IMR-90 (cell line): Measurements from ENCODE around the gene TNNI3K. TPM values are rescaled to one million over a fixed set of nuclear protein-coding genes. Genes with fewer than 3 reads are reported as not detected.

ENCODE experiments used
- ATAC-seq: fragments of 200-7000 bp; cut with Tn5 transposase; 2 replicates; pipeline ENCODE4 v1.9.1; 2020; ENCODE audit warnings: low read depth, mild to moderate bottlenecking, moderate library complexity
- BruUV-seq: library from RNA; stranded (reverse); fragments of 400-500 nt; replicated peaks from 2 replicates; lab custom pipeline; 2021; lab: Mats Ljungman, UMichigan
- CTCF ChIA-PET: fragments of 300-600 bp; formaldehyde crosslinking; extraction: SDS; loops from one replicate; lab custom pipeline; 2021; ENCODE audit warnings: antibody characterized with exemption; lab: Yijun Ruan, JAX
- POLR2A ChIA-PET: fragments of 300-600 bp; sonication (Branson Sonifier 250); formaldehyde crosslinking; loops from one replicate; lab custom pipeline; 2022; ENCODE audit warnings: antibody characterized with exemption; ENCODE audit not compliant: unreplicated experiment; lab: Charles Lee
- DNase-seq: peaks from one replicate; pipeline ENCODE4 v3.0.0; 2013
- H2AFZ ChIP-seq: replicated peaks from 2 replicates; pipeline ENCODE3; 2013; ENCODE audit warnings: low read length, mild to moderate bottlenecking; ENCODE audit not compliant: poor library complexity
- H2AK5ac ChIP-seq: 2 replicates; pipeline ENCODE4 v1.6.1; 2013; ENCODE audit warnings: low read depth, low read length, inconsistent platforms
- H2AK9ac ChIP-seq: replicated peaks from 2 replicates; pipeline ENCODE3; 2013; ENCODE audit warnings: mild to moderate bottlenecking, low read depth, low read length, moderate library complexity; ENCODE audit not compliant: poor library complexity
- H2BK120ac ChIP-seq: 2 replicates; pipeline ENCODE4 v1.6.1; 2013; ENCODE audit warnings: low read depth, low read length, inconsistent platforms
- H2BK15ac ChIP-seq: 3 replicates; pipeline ENCODE4 v1.6.1; 2013; ENCODE audit warnings: low read depth, low read length, inconsistent platforms
- H2BK20ac ChIP-seq: 2 replicates; pipeline ENCODE4 v1.6.1; 2013; ENCODE audit warnings: low read depth, mild to moderate bottlenecking, inconsistent platforms, low read length, moderate library complexity
- H2BK5ac ChIP-seq: 2 replicates; pipeline ENCODE4 v1.6.1; 2013; ENCODE audit warnings: mild to moderate bottlenecking, low read depth, low read length, inconsistent platforms; ENCODE audit not compliant: poor library complexity, severe bottlenecking
- H3K14ac ChIP-seq: replicated peaks from 2 replicates; pipeline ENCODE4 v1.6.1; 2013; ENCODE audit warnings: low read depth, low read length, inconsistent platforms
- H3K18ac ChIP-seq: 2 replicates; pipeline ENCODE4 v1.6.1; 2013; ENCODE audit warnings: low read depth, low read length, control low read depth
- H3K23ac ChIP-seq: 2 replicates; pipeline ENCODE4 v1.6.1; 2013; ENCODE audit warnings: low read depth, low read length, inconsistent platforms
- H3K27ac ChIP-seq: 2 replicates; pipeline ENCODE4 v1.5.1; 2013; ENCODE audit warnings: mild to moderate bottlenecking, control low read depth, low read length; ENCODE audit not compliant: insufficient read depth
- H3K27me3 ChIP-seq: 2 replicates; pipeline ENCODE4 v1.6.1; 2013; ENCODE audit warnings: low read length; ENCODE audit not compliant: control insufficient read depth, insufficient read depth
- H3K36me3 ChIP-seq: 2 replicates; pipeline ENCODE4 v1.6.1; 2013; ENCODE audit warnings: low read length, mixed read lengths; ENCODE audit not compliant: control insufficient read depth, insufficient read depth
- H3K4ac ChIP-seq: 2 replicates; pipeline ENCODE4 v1.6.1; 2013; ENCODE audit warnings: low read depth, low read length, inconsistent platforms
- H3K4me1 ChIP-seq: 2 replicates; pipeline ENCODE4 v1.6.1; 2013; ENCODE audit warnings: low read length, mixed read lengths; ENCODE audit not compliant: control insufficient read depth, insufficient read depth
- H3K4me2 ChIP-seq: 2 replicates; pipeline ENCODE4 v1.6.1; 2013; ENCODE audit warnings: low read depth, mild to moderate bottlenecking, control low read depth, low read length, moderate library complexity
- H3K4me3 ChIP-seq: 2 replicates; pipeline ENCODE4 v1.5.1; 2013; ENCODE audit warnings: low read depth, mild to moderate bottlenecking, control low read depth, low read length, moderate library complexity; ENCODE audit not compliant: insufficient read depth
- H3K56ac ChIP-seq: 2 replicates; pipeline ENCODE4 v1.6.1; 2013; ENCODE audit warnings: low read length, inconsistent platforms; ENCODE audit not compliant: insufficient read depth; ENCODE audit errors: extremely low read depth
- H3K79me1 ChIP-seq, 2 experiments: 2 replicates each; pipeline ENCODE4 v1.6.1; 2013; ENCODE audit warnings: low read length in 2 of 2, inconsistent platforms in 1 of 2, low read depth in 1 of 2
- H3K9ac ChIP-seq: 2 replicates; pipeline ENCODE4 v1.6.1; 2013; ENCODE audit warnings: low read depth, low read length, control low read depth
- H3K9me1 ChIP-seq: 2 replicates; pipeline ENCODE4 v1.6.1; 2013; ENCODE audit warnings: low read length, inconsistent platforms; ENCODE audit not compliant: insufficient read depth
- H3K9me3 ChIP-seq: 2 replicates; pipeline ENCODE4 v1.6.1; 2013; ENCODE audit warnings: low read length; ENCODE audit not compliant: control insufficient read depth, insufficient read depth
- H4K20me1 ChIP-seq: 2 replicates; pipeline ENCODE4 v1.6.1; 2013; ENCODE audit warnings: low read length, inconsistent platforms; ENCODE audit not compliant: insufficient read depth
- H4K5ac ChIP-seq: 2 replicates; pipeline ENCODE4 v1.6.1; 2013; ENCODE audit warnings: mild to moderate bottlenecking, low read depth, low read length, control low read depth
- H4K8ac ChIP-seq, 2 experiments: 2 replicates each; pipeline ENCODE4 v1.6.1; 2013; ENCODE audit warnings: low read depth in 2 of 2, low read length in 2 of 2, control low read depth in 1 of 2, inconsistent platforms in 1 of 2
- H4K91ac ChIP-seq: 2 replicates; pipeline ENCODE4 v1.6.1; 2013; ENCODE audit warnings: low read depth, low read length, inconsistent platforms; ENCODE audit not compliant: insufficient read depth
- CEBPB ChIP-seq: IDR thresholded peaks from 2 replicates; pipeline ENCODE4 v1.6.1; 2012; ENCODE audit warnings: low read depth, low read length, improper control_type of control experiment
- FOS ChIP-seq: fragments of 150-350 bp; IDR thresholded peaks from 2 replicates; pipeline ENCODE4 v1.6.1; 2016; ENCODE audit warnings: low read depth, low read length
- MAZ ChIP-seq: IDR thresholded peaks from 2 replicates; pipeline ENCODE4 v1.6.1; 2012; ENCODE audit warnings: low read depth, mild to moderate bottlenecking, low read length, improper control_type of control experiment, moderate library complexity, borderline replicate concordance
- NFE2L2 ChIP-seq: fragments of 150-350 bp; IDR thresholded peaks from 2 replicates; pipeline ENCODE4 v1.6.1; 2016; ENCODE audit warnings: low read depth, mild to moderate bottlenecking, low read length
- POLR2A ChIP-seq: IDR thresholded peaks from 2 replicates; pipeline ENCODE4 v1.6.1; 2012; ENCODE audit warnings: mild to moderate bottlenecking, low read depth, low read length
- RCOR1 ChIP-seq: IDR thresholded peaks from 2 replicates; pipeline ENCODE4 v1.6.1; 2012; ENCODE audit warnings: mild to moderate bottlenecking, low read length, improper control_type of control experiment; ENCODE audit not compliant: insufficient replicate concordance
- USF2 ChIP-seq: fragments of 150-350 bp; IDR thresholded peaks from 2 replicates; pipeline ENCODE4 v1.6.1; 2017; ENCODE audit warnings: mild to moderate bottlenecking, antibody characterized with exemption, low read length, low read depth
- WGBS, 2 experiments: methylation state at CpG; one replicate each; pipeline versions ENCODE4 v1.1.5 to v1.1.7; 2013; ENCODE audit warnings: missing lambda C conversion rate in 2 of 2; ENCODE audit not compliant: insufficient read length in 1 of 2; ENCODE audit errors: extremely low coverage in 2 of 2; 5-methylcytosine and 5-hydroxymethylcytosine counted together
- dilution Hi-C: fragments of 300-500 bp; cut with HindIII; formaldehyde crosslinking; loops from one replicate; pipeline ENCODE4 v1.14.3; 2018; ENCODE audit warnings: low sequenced_read_pairs; ENCODE audit not compliant: unreplicated experiment
- in situ Hi-C: fragments of 300-500 bp; cut with MboI; formaldehyde crosslinking; loops from 3 replicates; pipeline ENCODE4 v1.14.3; 2019; ENCODE audit warnings: low sequenced_read_pairs, inconsistent platforms, mixed read lengths
- intact Hi-C: fragments of 100-400 bp; cut with micrococcal nuclease; formaldehyde crosslinking; loops from 2 replicates; pipeline ENCODE4 v1.10.0; 2022
- polyA plus RNA-seq, 3 experiments: library from polyadenylated mRNA; depleted of rRNA; stranded (reverse); fragments of >200 nt; gene quantifications; 2 replicates each; pipeline ENCODE4 v1.2.3, GENCODE V29; 2012; ENCODE audit warnings: low replicate concordance in 1 of 3
- total RNA-seq: library from RNA; depleted of rRNA; stranded (reverse); fragments of >200 nt; gene quantifications from 2 replicates; pipeline ENCODE4 v1.2.3, GENCODE V29; 2012

Gene TNNI3K
- total and polyA plus RNA-seq, 2 of the 4 experiments (the other 2 are of a cell fraction), result 0.90 to 1.3 TPM

- in situ Hi-C loops, result no loop called here
- dilution Hi-C loops, result no loop called here
- Histone ChIP-seq H3K4me2 (no peak overlapping the region), H2AK5ac (peak overlapping the region; percentile 32; the same call in 1 of the 2 replicates), H3K18ac (peak overlapping the region; percentile 4; the same call in 1 of the 2 replicates), H4K8ac (peak overlapping the region in 1 of 2 experiments; percentile 39; a peak in 1 of 4 replicates), H3K79me1 (no peaks in the 10 kb centered on the region), H4K5ac (no peak overlapping the region; the same call in 1 of the 2 replicates), H2BK120ac (peak overlapping the region; percentile 23), H2AFZ (no peak overlapping the region), H3K9me3 (no peaks in the 10 kb centered on the region), H3K4me1 (peaks cover 9% of the 10 kb centered on the region; the same call in 1 of the 2 replicates), H3K9ac (no peak overlapping the region), H3K27me3 (no peaks in the 10 kb centered on the region), H3K27ac (no peak overlapping the region), H4K91ac (no peak overlapping the region; the same call in 1 of the 2 replicates), H3K23ac (no peak overlapping the region), H2AK9ac (no peak overlapping the region), H3K14ac (no peak overlapping the region), H2BK5ac (no peak overlapping the region), H2BK20ac (peak overlapping the region; percentile 23; the same call in 1 of the 2 replicates), H3K56ac (no peak overlapping the region), H3K9me1 (no peaks in the 10 kb centered on the region), H3K4ac (no peak overlapping the region), H3K4me3 (no peak overlapping the region), H3K36me3 (no peaks in the 10 kb centered on the region), H4K20me1 (no peaks in the 10 kb centered on the region), H2BK15ac (0 out of 3 replicates have a peak overlapping the region, but pooled peaks have one; percentile 51)
- ATAC-seq (no peak), DNase-seq (no peak)
- no peak for TF ChIP-seq NFE2L2
- no peak for TF ChIP-seq POLR2A
- no peak for TF ChIP-seq CEBPB
- no peak for TF ChIP-seq USF2
- TF ChIP-seq FOS, result no peak
- TF ChIP-seq MAZ, result no peak
- no peak for TF ChIP-seq RCOR1
- ChIA-PET POLR2A (no interaction called here), CTCF (no interaction called here)
- intact Hi-C loops, result loop anchor here (5.0 kb wide), 1 partner anchor 222 kb away; no protein-coding TSS in a partner anchor
- no TSS peak for BruUV-seq
- WGBS, 2 experiments, result no CpG with 5 or more reads among the region's 3 CpGs
Measured at GRCh38 chr1:74429580-74429979, 194.4 kb downstream of the TNNI3K start.
